D721Med (cell line): Measurements from ENCODE around the gene POLE4.

Experiments used
- DNase-seq: peaks from one replicate; pipeline ENCODE4 v3.0.0; 2011; ENCODE audit warnings: low spot score; ENCODE audit not compliant: insufficient read length
- FAIRE-seq: peaks from 2 replicates; lab custom pipeline; 2011; peaks lifted over from hg19 to GRCh38; lab: Jason Lieb, UNC
- CTCF ChIP-seq: IDR thresholded peaks from 2 replicates; pipeline ENCODE4 v1.5.1; 2012; ENCODE audit warnings: mild to moderate bottlenecking, control low read depth; ENCODE audit not compliant: insufficient read depth; ENCODE audit errors: missing control alignments

The POLE4 gene

GRCh38 chr2:74939919-74940812 lies 18.3 kb upstream of the POLE4 start:
- no peak for FAIRE-seq
- TF ChIP-seq CTCF = no peak
- DNase-seq = no peak

- TF ChIP-seq CTCF = no peak
- DNase-seq = no peak
- no peak for FAIRE-seq
These were observed 17.2 kb upstream of the POLE4 start for GRCh38 chr2:74941284-74941683.

- no peak for TF ChIP-seq CTCF
- FAIRE-seq (no peak), DNase-seq (no peak)
These were observed 16.2 kb upstream of the POLE4 start for GRCh38 chr2:74942263-74942662.

GRCh38 chr2:74944987-74945787 lies 13.3 kb upstream of the POLE4 start:
- FAIRE-seq (no peak), DNase-seq (no peak)
- TF ChIP-seq CTCF = no peak

- DNase-seq (no peak), FAIRE-seq (no peak)
- no peak for TF ChIP-seq CTCF
These were observed 12.6 kb upstream of the POLE4 start for GRCh38 chr2:74945788-74946331.

GRCh38 chr2:74947703-74948102 lies 10.7 kb upstream of the POLE4 start:
- DNase-seq (no peak), FAIRE-seq (no peak)
- no peak for TF ChIP-seq CTCF
